PC-3 (cell line): ENCODE results near the gene GFPT2. TPM values are rescaled to one million over a fixed set of nuclear protein-coding genes. Genes with fewer than 3 reads are reported as not detected.

Experiments
- ATAC-seq: fragments of 200-7000 bp; cut with Tn5 transposase; 2 replicates; pipeline ENCODE4 v1.9.1; 2020; ENCODE audit warnings: mild to moderate bottlenecking, moderate library complexity
- BruUV-seq: library from RNA; stranded (reverse); fragments of 400-500 nt; replicated peaks from 2 replicates; lab custom pipeline; 2021; lab: Mats Ljungman, UMichigan
- CTCF ChIA-PET: fragments of 300-600 bp; sonication (Branson Sonifier 250); formaldehyde crosslinking; loops from one replicate; lab custom pipeline; 2022; ENCODE audit warnings: antibody characterized with exemption; lab: Charles Lee
- POLR2A ChIA-PET: fragments of 300-600 bp; sonication (Branson Sonifier 250); formaldehyde crosslinking; loops from one replicate; lab custom pipeline; 2022; ENCODE audit warnings: antibody characterized with exemption; ENCODE audit not compliant: unreplicated experiment; lab: Charles Lee
- DNase-seq: peaks from one replicate; pipeline ENCODE4 v3.0.0-alpha.2; 2015
- H2AFZ ChIP-seq: fragments of 300-600 bp; sonication (generic); 2 replicates; pipeline ENCODE4 v1.6.0; 2016; ENCODE audit warnings: antibody characterized with exemption, low read length
- H3F3A ChIP-seq: fragments of 300-600 bp; sonication (generic); one replicate; pipeline ENCODE4 v1.6.0; 2017; ENCODE audit warnings: antibody characterized with exemption, low read length, control low read depth, mild to moderate bottlenecking; ENCODE audit not compliant: unreplicated experiment
- H3K27ac ChIP-seq: fragments of 300-600 bp; sonication (generic); 2 replicates; pipeline ENCODE4 v1.5.1; 2016; ENCODE audit warnings: mild to moderate bottlenecking, low read length
- H3K27me3 ChIP-seq: fragments of 300-600 bp; sonication (generic); 2 replicates; pipeline ENCODE4 v1.6.1; 2016; ENCODE audit warnings: low read length, mixed read lengths
- H3K36me3 ChIP-seq: fragments of 300-600 bp; sonication (generic); 2 replicates; pipeline ENCODE4 v1.6.1; 2016; ENCODE audit warnings: low read depth, mixed run types, low read length, mixed read lengths
- H3K4me1 ChIP-seq: fragments of 300-600 bp; sonication (generic); 2 replicates; pipeline ENCODE4 v1.5.1; 2016; ENCODE audit warnings: low read length; ENCODE audit not compliant: insufficient read depth
- H3K4me2 ChIP-seq: fragments of 300-600 bp; sonication (generic); 2 replicates; pipeline ENCODE4 v1.6.0; 2016; ENCODE audit warnings: low read length
- H3K4me3 ChIP-seq: fragments of 300-600 bp; sonication (generic); 2 replicates; pipeline ENCODE4 v1.5.1; 2016; ENCODE audit warnings: mild to moderate bottlenecking, low read length, mixed read lengths
- H3K79me2 ChIP-seq: fragments of 300-600 bp; sonication (generic); 2 replicates; pipeline ENCODE4 v1.6.1; 2017; ENCODE audit warnings: low read length, mixed read lengths
- H3K9ac ChIP-seq: fragments of 300-600 bp; sonication (generic); 2 replicates; pipeline ENCODE4 v1.6.0; 2016; ENCODE audit warnings: mild to moderate bottlenecking, low read length
- H3K9me2 ChIP-seq: fragments of 300-600 bp; sonication (generic); replicated peaks from 2 replicates; pipeline ENCODE4 v1.6.1; 2016; ENCODE audit warnings: mixed run types, low read length, mixed read lengths
- H3K9me3 ChIP-seq: fragments of 300-600 bp; sonication (generic); 2 replicates; pipeline ENCODE4 v1.6.1; 2016; ENCODE audit warnings: low read length, mixed read lengths
- H4K20me1 ChIP-seq: fragments of 300-600 bp; sonication (generic); 2 replicates; pipeline ENCODE4 v1.6.1; 2016; ENCODE audit warnings: low read length, mixed read lengths
- EZH2 ChIP-seq: fragments of 300-600 bp; sonication (generic); IDR thresholded peaks from one replicate; pipeline ENCODE4 v1.6.1; 2017; ENCODE audit warnings: antibody characterized with exemption, mild to moderate bottlenecking, low read length; ENCODE audit not compliant: unreplicated experiment
- EZH2phosphoT487 ChIP-seq: fragments of 300-600 bp; sonication (generic); IDR thresholded peaks from 2 replicates; pipeline ENCODE4 v1.6.1; 2018; ENCODE audit warnings: mild to moderate bottlenecking, antibody characterized with exemption, low read length, borderline replicate concordance
- intact Hi-C: fragments of 100-400 bp; cut with micrococcal nuclease; formaldehyde crosslinking; loops from 2 replicates; pipeline ENCODE4 v1.9.0; 2023
- total RNA-seq: library from RNA; depleted of rRNA; stranded (reverse); fragments of >200 nt; gene quantifications from 2 replicates; pipeline ENCODE4 v1.2.3, GENCODE V29; 2014
- TF ChIP-seq, protein P1 (sequence below): fragments of 300-600 bp; sonication (generic); conservative IDR thresholded peaks from 2 replicates; pipeline ENCODE4 v1.5.1; 2017; ENCODE audit warnings: antibody characterized with exemption, low read depth, mild to moderate bottlenecking, low read length

The GFPT2 gene
- total RNA-seq, 1 experiment from 2014 or later, result 2.2 TPM

DNA sequence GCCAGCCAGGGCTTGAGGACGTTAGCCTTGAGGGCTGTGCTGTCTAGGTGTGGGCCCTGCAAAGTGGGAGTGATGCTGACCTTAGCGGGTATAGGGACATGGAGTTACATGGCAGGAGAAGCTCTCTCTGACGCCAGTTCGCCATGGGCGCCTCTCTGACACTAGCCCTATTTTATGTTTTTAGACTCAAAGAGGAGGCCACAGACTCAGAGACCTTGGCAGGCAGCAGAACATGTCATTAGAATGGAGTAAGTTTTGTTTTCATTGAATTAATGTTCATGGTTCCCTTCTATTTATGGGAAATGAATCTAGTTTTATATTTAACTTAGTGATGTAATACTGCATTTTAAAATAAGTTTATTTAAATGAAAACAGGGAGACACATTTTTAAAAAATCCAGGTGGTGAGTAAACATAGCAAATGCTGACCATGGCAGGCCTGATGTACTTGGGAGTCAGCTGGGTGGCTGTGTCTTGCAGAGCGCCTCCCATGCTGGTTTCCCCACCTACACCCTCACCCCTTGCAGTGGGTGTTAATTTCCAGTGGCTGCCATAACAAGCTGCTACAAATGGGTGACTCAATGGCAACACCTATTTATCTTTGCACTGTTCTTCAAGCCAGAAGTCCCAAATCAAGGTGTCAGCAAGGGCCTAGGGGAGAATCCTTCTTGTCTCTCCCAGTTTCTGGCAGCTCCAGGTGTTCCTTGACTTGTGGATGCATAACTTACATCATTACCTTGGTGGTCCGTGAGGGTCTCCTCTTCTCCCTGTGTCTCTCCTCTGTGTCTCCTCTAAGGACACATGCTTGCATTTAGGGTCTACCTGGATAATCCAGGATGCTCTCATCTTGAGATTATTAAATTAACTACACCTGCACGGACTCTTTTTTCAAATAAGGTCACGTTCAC is 25.6 kb upstream of the GFPT2 start:
- H3K27ac ChIP-seq, result no peak overlapping the region
- no peak overlapping the region for H3K4me3 ChIP-seq
- H3K9me2 ChIP-seq, result no peaks in the 10 kb centered on the region
- H3K9ac ChIP-seq, result no peak overlapping the region
- H3K4me2 ChIP-seq, result no peak overlapping the region
- no peak overlapping the region for H2AFZ ChIP-seq
- no TSS peak for BruUV-seq
- no peaks in the 10 kb centered on the region for H3K79me2 ChIP-seq
- no peak for DNase-seq
- ChIA-PET CTCF (no interaction called here), POLR2A (no interaction called here)
- H3K36me3 ChIP-seq, result no peaks in the 10 kb centered on the region
- no peak for ATAC-seq
- H3K27me3 ChIP-seq, result no peaks in the 10 kb centered on the region
- no peaks in the 10 kb centered on the region for H4K20me1 ChIP-seq
- intact Hi-C loops, result no loop called here
- H3F3A ChIP-seq, result no peaks in the 10 kb centered on the region
- H3K9me3 ChIP-seq, result no peaks in the 10 kb centered on the region
- H3K4me1 ChIP-seq, result no peaks in the 10 kb centered on the region
- TF ChIP-seq EZH2, result no peak
- TF ChIP-seq, protein P1, sequence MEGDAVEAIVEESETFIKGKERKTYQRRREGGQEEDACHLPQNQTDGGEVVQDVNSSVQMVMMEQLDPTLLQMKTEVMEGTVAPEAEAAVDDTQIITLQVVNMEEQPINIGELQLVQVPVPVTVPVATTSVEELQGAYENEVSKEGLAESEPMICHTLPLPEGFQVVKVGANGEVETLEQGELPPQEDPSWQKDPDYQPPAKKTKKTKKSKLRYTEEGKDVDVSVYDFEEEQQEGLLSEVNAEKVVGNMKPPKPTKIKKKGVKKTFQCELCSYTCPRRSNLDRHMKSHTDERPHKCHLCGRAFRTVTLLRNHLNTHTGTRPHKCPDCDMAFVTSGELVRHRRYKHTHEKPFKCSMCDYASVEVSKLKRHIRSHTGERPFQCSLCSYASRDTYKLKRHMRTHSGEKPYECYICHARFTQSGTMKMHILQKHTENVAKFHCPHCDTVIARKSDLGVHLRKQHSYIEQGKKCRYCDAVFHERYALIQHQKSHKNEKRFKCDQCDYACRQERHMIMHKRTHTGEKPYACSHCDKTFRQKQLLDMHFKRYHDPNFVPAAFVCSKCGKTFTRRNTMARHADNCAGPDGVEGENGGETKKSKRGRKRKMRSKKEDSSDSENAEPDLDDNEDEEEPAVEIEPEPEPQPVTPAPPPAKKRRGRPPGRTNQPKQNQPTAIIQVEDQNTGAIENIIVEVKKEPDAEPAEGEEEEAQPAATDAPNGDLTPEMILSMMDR, result no peak
- no peak for TF ChIP-seq EZH2phosphoT487

GRCh38 chr5:180377556-180378197 is 24.5 kb upstream of the GFPT2 start:
- no peaks in the 10 kb centered on the region for H3K79me2 ChIP-seq
- no peak overlapping the region for H3K9ac ChIP-seq
- H3K36me3 ChIP-seq, result no peaks in the 10 kb centered on the region
- no peaks in the 10 kb centered on the region for H3K9me3 ChIP-seq
- no peak overlapping the region for H3K27ac ChIP-seq
- H2AFZ ChIP-seq, result no peak overlapping the region
- no peak for DNase-seq
- no peak overlapping the region for H3K4me2 ChIP-seq
- CTCF ChIA-PET, result no interaction called here
- H3K27me3 ChIP-seq, result no peaks in the 10 kb centered on the region
- TF ChIP-seq, protein P1, result no peak
- TF ChIP-seq EZH2phosphoT487 (no peak), EZH2 (no peak)
- no peak overlapping the region for H3K4me3 ChIP-seq
- no peaks in the 10 kb centered on the region for H3K4me1 ChIP-seq
- intact Hi-C loops, result no loop called here
- no TSS peak for BruUV-seq
- no peaks in the 10 kb centered on the region for H3F3A ChIP-seq
- POLR2A ChIA-PET, result no interaction called here
- no peaks in the 10 kb centered on the region for H3K9me2 ChIP-seq
- no peaks in the 10 kb centered on the region for H4K20me1 ChIP-seq
- ATAC-seq, result no peak

DNA sequence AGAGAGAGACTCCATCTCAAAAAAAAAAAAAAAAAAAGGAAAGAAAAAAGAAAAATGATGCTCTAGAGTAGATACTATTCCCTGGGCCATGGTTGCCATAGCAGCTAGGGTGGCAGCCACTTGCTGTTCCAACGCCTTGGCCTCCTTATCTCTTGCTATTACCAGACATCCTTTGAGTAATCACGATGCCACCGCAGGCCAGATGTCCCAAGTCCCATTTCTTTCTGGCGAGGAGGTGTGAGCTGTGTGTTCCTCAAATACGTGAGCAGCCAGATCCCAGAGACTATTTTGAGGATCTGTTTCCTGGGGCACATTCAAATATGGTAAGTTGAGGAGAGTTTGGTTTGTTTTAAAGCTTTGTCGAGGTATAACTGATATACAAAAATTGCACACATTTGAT is 23.4 kb upstream of the GFPT2 start:
- ATAC-seq (no peak), DNase-seq (no peak)
- Histone ChIP-seq H3K27ac (no peak overlapping the region), H3K27me3 (no peaks in the 10 kb centered on the region), H3K9me2 (no peaks in the 10 kb centered on the region), H3F3A (no peaks in the 10 kb centered on the region), H3K36me3 (no peaks in the 10 kb centered on the region), H3K4me2 (no peak overlapping the region), H3K4me3 (no peak overlapping the region), H3K9ac (no peak overlapping the region), H3K79me2 (no peaks in the 10 kb centered on the region), H4K20me1 (no peaks in the 10 kb centered on the region), H2AFZ (no peak overlapping the region), H3K9me3 (no peaks in the 10 kb centered on the region), H3K4me1 (no peaks in the 10 kb centered on the region)
- no TSS peak for BruUV-seq
- ChIA-PET POLR2A (no interaction called here), CTCF (no interaction called here)
- TF ChIP-seq EZH2phosphoT487, result no peak
- TF ChIP-seq, protein P1, result no peak
- no peak for TF ChIP-seq EZH2
- intact Hi-C loops, result no loop called here
